Fibroblast of lung (primary cell): ENCODE data around the gene SEPTIN8. TPM values are rescaled to one million over a fixed set of nuclear protein-coding genes. Genes with fewer than 3 reads are reported as not detected.

ENCODE experiments used
- DNase-seq, 2 donors: peaks; one replicate each; pipeline versions ENCODE4 v3.0.0 to v3.0.0-alpha.2; 2010; ENCODE audit warnings: low read depth in 2 of 2
- H2AFZ ChIP-seq: 2 replicates; pipeline ENCODE4 v1.5.1; 2012; ENCODE audit warnings: low read length, control low read depth, inconsistent platforms
- H3K27ac ChIP-seq: 2 replicates; pipeline ENCODE4 v1.5.1; 2011; ENCODE audit warnings: low read length, control low read depth; ENCODE audit not compliant: insufficient read depth
- H3K27me3 ChIP-seq: 2 replicates; pipeline ENCODE4 v1.5.1; 2011; ENCODE audit warnings: mild to moderate bottlenecking, low read length; ENCODE audit not compliant: control insufficient read depth, insufficient read depth
- H3K36me3 ChIP-seq: 2 replicates; pipeline ENCODE4 v1.5.1; 2011; ENCODE audit warnings: low read length; ENCODE audit not compliant: control insufficient read depth, insufficient read depth
- H3K4me1 ChIP-seq: 2 replicates; pipeline ENCODE4 v1.5.1; 2011; ENCODE audit warnings: low read length; ENCODE audit not compliant: control insufficient read depth, insufficient read depth; ENCODE audit errors: extremely low read depth
- H3K4me2 ChIP-seq: 2 replicates; pipeline ENCODE4 v1.5.1; 2011; ENCODE audit warnings: low read length, control low read depth; ENCODE audit not compliant: insufficient read depth; ENCODE audit errors: extremely low read depth
- H3K4me3 ChIP-seq, 4 experiments: fragments of 200-600 bp in 1 of 4; sonication (generic) in 1 of 4; replicated peaks in 1 of 4; 2 replicates each; pipeline ENCODE4 v1.5.1; 2011 to 2016; ENCODE audit warnings: low read length in 4 of 4, low read depth in 3 of 4, mild to moderate bottlenecking in 3 of 4, control low read depth in 2 of 4, inconsistent platforms in 1 of 4, mixed read lengths in 1 of 4; ENCODE audit not compliant: insufficient read depth in 1 of 4; ENCODE audit errors: control extremely low read depth in 1 of 4
- H3K79me2 ChIP-seq: 2 replicates; pipeline ENCODE4 v1.5.1; 2012; ENCODE audit warnings: mild to moderate bottlenecking, low read length, inconsistent platforms; ENCODE audit not compliant: control insufficient read depth, insufficient read depth
- H3K9ac ChIP-seq: 2 replicates; pipeline ENCODE4 v1.5.1; 2011; ENCODE audit warnings: mild to moderate bottlenecking, low read length, control low read depth; ENCODE audit not compliant: insufficient read depth
- H3K9me3 ChIP-seq: 2 replicates; pipeline ENCODE4 v1.5.1; 2012; ENCODE audit warnings: low read depth, low read length; ENCODE audit not compliant: control insufficient read depth, insufficient read depth
- H4K20me1 ChIP-seq: 2 replicates; pipeline ENCODE4 v1.5.1; 2011; ENCODE audit warnings: low read length; ENCODE audit not compliant: control insufficient read depth, insufficient read depth; ENCODE audit errors: extremely low read depth
- EZH2 ChIP-seq: IDR thresholded peaks from 2 replicates; pipeline ENCODE4 v1.5.1; 2012; ENCODE audit warnings: low read length, control low read depth, mild to moderate bottlenecking; ENCODE audit errors: missing control alignments
- polyA plus RNA-seq, 2 donors: library from polyadenylated mRNA; depleted of rRNA in 1 of 2; stranded (reverse) in 1 of 2; unstranded in 1 of 2; fragments of >200 nt; gene quantifications; 2 replicates each; pipeline ENCODE4 v1.2.1, GENCODE V29; 2011 to 2012; ENCODE audit warnings: missing spikeins in 1 of 2
- total RNA-seq: library from RNA; depleted of rRNA; stranded (reverse); fragments of >200 nt; gene quantifications from 2 replicates; pipeline ENCODE4 v1.2.1, GENCODE V29; 2014
- TF ChIP-seq, protein P1 (sequence below), 2 donors: IDR thresholded peaks in 1 of 2; conservative IDR thresholded peaks in 1 of 2; 1 replicate in 1 of 2; 2 replicates in 1 of 2; pipeline ENCODE4 v1.5.1; 2011 to 2012; ENCODE audit warnings: low read length in 2 of 2, control low read depth in 1 of 2, inconsistent platforms in 1 of 2, low read depth in 1 of 2, mild to moderate bottlenecking in 1 of 2

SEPTIN8 gene
- total and polyA plus RNA-seq, 2 donors (not counting 1 experiment from before 2014, with no cell fraction given), result 62.1 to 64.2 TPM

DNA sequence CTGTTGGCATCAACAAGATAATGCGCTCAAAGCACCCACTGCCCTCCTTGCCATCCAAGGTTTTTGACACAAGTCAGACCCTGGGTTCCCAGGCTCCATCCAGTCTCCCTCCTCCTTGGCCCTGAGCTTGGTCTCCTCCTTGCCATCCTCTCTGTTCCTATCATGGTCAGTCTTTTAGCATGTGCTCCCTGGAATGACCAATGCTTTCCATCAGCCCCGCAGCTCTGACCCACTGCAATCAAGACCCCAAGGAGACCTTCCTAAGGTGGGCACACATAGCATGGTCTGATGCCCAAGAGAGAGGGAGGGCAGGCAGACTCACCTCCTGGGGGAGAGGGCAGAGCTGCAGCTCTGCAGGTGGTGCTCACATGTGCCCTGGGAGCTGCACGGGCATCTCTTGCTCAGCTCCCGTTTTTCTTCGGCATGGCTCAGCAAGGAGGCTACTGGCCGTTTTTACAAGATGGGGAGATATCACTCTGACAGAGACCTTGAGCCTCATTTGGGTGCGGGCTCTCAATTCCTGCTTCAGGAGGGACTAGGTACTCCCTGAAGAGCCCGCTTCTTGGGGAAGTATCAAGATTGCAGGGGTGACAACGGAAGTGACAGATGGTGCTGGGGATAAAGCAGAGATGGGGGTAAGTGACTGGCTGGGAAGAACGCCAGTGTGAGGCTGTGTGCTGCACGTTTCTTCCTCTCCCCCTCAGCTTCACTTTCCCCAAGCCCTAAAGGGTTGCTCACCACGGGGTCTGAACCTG lies 3.3 kb downstream of the SEPTIN8 start:
- Histone ChIP-seq H4K20me1 (no peaks in the 10 kb centered on the region), H2AFZ (no peak overlapping the region), H3K36me3 (no peaks in the 10 kb centered on the region), H3K4me1 (peaks cover 23% of the 10 kb centered on the region), H3K27me3 (no peaks in the 10 kb centered on the region), H3K27ac (no peak overlapping the region), H3K4me3 (no peak overlapping the region), H3K9ac (no peak overlapping the region), H3K79me2 (peaks cover 55% of the 10 kb centered on the region), H3K9me3 (no peaks in the 10 kb centered on the region), H3K4me2 (no peak overlapping the region)
- DNase-seq, result no peak
- TF ChIP-seq, protein P1, sequence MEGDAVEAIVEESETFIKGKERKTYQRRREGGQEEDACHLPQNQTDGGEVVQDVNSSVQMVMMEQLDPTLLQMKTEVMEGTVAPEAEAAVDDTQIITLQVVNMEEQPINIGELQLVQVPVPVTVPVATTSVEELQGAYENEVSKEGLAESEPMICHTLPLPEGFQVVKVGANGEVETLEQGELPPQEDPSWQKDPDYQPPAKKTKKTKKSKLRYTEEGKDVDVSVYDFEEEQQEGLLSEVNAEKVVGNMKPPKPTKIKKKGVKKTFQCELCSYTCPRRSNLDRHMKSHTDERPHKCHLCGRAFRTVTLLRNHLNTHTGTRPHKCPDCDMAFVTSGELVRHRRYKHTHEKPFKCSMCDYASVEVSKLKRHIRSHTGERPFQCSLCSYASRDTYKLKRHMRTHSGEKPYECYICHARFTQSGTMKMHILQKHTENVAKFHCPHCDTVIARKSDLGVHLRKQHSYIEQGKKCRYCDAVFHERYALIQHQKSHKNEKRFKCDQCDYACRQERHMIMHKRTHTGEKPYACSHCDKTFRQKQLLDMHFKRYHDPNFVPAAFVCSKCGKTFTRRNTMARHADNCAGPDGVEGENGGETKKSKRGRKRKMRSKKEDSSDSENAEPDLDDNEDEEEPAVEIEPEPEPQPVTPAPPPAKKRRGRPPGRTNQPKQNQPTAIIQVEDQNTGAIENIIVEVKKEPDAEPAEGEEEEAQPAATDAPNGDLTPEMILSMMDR (conservative IDR thresholded peaks at IDR 0.05 in 1 of 2, IDR thresholded peaks at IDR 0.05 in 1 of 2; ENCODE audit: low read depth in 1 of 2, low read length in 2 of 2), result no peak
- TF ChIP-seq EZH2, result no peak

DNA sequence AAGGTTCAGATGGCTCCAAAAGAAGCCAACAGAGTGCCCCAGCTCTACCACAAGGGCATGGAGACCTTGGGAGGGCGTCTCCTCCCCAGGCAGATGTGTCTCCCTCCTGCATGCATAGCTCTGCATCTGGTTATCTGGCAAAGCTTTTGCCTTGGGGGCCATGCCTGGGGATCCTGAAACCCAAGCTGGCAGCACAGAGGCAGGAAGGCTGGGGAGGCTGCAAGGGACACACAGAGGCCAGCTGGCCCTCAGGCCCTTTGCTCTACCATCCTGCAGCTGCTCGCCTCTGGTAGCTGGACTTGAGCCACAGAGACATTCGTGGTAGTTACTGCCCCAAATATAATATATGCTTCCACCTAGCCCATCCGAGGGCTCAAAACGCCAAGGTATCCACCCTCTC lies 3.9 kb downstream of the SEPTIN8 start:
- no peaks in the 10 kb centered on the region for H3K27me3 ChIP-seq
- no peak overlapping the region for H3K27ac ChIP-seq
- H3K4me3 ChIP-seq, result no peak overlapping the region
- TF ChIP-seq EZH2, result no peak
- TF ChIP-seq, protein P1 (conservative IDR thresholded peaks at IDR 0.05 in 1 of 2, IDR thresholded peaks at IDR 0.05 in 1 of 2; ENCODE audit: low read depth in 1 of 2, low read length in 2 of 2), result no peak
- H3K36me3 ChIP-seq, result no peaks in the 10 kb centered on the region
- H3K79me2 ChIP-seq, result peaks cover 61% of the 10 kb centered on the region
- H3K4me1 ChIP-seq, result peaks cover 26% of the 10 kb centered on the region
- no peak overlapping the region for H2AFZ ChIP-seq
- no peaks in the 10 kb centered on the region for H4K20me1 ChIP-seq
- no peaks in the 10 kb centered on the region for H3K9me3 ChIP-seq
- no peak overlapping the region for H3K9ac ChIP-seq
- DNase-seq, result no peak
- no peak overlapping the region for H3K4me2 ChIP-seq

DNA sequence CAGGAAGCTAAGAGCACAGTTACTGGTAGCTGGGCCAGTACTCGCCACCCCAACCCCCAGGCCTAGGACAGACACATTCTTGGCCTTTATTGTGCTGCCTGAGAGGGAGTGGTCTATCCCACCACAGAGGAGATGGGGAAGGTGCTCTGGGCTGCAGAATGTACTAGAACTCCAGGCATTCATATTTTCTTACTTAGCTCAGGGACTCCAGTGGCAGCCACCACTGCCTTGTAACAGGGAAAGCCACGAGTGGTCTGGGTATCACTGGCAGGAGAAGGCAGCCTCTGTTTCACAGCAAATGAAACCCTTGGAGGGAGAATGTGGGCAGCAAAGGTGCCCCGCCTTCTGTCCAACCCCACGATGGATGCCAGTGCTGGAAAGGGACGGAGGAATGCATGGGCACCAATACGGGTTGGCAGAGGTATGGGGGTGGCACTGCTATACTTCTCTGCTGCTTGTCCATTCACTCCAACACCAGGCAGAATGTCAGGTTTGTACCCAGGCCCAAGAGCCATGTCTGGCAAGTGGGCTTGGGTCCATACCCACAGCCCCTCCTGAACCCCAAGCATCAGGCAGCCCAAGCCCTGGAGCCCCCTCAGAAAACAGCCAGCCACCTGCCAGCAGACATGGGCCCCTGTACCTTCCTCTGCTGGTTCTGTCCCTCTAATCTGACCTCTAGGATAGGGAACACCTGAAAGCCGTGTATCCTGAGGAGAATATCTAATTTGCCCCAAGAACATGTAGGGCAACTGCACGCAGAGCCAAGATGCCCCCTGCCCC lies 4.6 kb downstream of the SEPTIN8 start:
- no peak overlapping the region for H3K27ac ChIP-seq
- H3K4me2 ChIP-seq, result no peak overlapping the region
- no peak overlapping the region for H3K4me3 ChIP-seq
- peaks cover 26% of the 10 kb centered on the region for H3K4me1 ChIP-seq
- H3K9ac ChIP-seq, result no peak overlapping the region
- H3K27me3 ChIP-seq, result no peaks in the 10 kb centered on the region
- no peak overlapping the region for H2AFZ ChIP-seq
- peak in 1 of 2 donors; percentile 47 for DNase-seq
- H4K20me1 ChIP-seq, result no peaks in the 10 kb centered on the region
- peaks cover 64% of the 10 kb centered on the region for H3K79me2 ChIP-seq
- no peaks in the 10 kb centered on the region for H3K9me3 ChIP-seq
- TF ChIP-seq, protein P1 (conservative IDR thresholded peaks at IDR 0.05 in 1 of 2, IDR thresholded peaks at IDR 0.05 in 1 of 2; ENCODE audit: low read depth in 1 of 2, low read length in 2 of 2), result no peak
- no peak for TF ChIP-seq EZH2
- H3K36me3 ChIP-seq, result no peaks in the 10 kb centered on the region
